HS-27A (cell line): ENCODE data around the gene HERC3.
"Not testable (repeated sequence)": the region's sequence is repeated elsewhere in the genome, so short reads cannot be mapped to it uniquely, and the experiment has no call there.

Experiments used
- DNase-seq: peaks from one replicate; pipeline ENCODE4 v3.0.0-alpha.2; 2012; ENCODE audit warnings: low read depth, missing footprints

The HERC3 gene

DNA sequence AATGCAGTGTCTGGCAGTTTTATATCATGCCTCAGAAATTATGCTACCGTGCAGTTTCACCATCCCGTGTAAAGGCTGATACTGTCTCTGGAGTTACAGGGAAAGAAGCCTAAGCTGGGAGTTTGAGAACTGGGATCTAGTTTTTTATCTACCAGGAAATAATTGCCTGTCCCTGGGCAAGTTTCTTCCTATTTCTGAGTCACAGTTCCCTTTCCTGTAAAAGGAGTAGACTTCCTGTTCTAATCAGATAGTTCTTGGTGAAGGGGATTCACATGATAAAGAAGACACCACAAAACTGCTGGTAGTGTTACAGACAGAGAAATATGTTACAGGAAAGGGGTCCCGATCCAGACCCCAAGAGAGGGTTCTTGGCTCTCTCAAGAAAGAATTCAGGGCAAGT, 17.1 kb downstream of the HERC3 start:
- no peak for DNase-seq

DNA sequence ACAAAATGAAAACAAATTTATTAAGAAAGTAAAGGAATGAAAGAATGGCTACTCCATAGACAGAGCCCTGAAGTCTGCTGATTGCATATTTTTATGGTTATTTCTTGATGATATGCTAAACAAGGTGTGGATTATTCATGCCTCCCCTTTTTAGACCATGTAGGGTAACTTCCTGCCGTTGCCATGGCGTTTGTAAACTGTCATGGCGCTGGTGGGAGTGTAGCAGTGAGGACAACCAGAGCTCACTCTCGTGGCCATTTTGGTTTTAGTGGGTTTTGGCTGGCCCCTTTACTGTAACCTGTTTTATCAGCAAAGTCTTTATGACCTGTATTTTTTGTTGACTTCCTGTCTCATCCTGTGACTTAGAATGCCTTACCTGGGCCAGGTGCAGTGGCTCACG, 17.5 kb downstream of the HERC3 start:
- not testable (repeated sequence) for DNase-seq

DNA sequence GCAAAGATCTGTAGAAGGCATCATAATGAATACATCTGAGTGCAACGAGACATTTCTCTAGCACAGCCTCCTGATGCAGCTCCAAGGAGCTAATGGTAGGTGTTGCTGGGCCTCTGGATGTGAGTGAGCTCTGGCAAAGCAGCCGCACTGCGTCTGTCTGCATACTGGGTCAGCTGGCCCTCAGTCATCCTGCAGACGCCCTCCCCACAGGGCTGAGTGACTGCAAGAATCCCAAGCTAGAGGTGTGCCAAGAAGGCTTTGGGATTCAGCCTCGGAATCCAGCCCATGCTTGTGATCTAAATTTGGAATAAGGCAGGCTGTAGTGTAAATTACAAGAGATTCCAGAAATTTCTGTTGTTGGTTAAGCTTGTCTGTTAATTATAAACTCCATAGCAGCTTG, 18.5 kb downstream of the HERC3 start:
- no peak for DNase-seq

DNA sequence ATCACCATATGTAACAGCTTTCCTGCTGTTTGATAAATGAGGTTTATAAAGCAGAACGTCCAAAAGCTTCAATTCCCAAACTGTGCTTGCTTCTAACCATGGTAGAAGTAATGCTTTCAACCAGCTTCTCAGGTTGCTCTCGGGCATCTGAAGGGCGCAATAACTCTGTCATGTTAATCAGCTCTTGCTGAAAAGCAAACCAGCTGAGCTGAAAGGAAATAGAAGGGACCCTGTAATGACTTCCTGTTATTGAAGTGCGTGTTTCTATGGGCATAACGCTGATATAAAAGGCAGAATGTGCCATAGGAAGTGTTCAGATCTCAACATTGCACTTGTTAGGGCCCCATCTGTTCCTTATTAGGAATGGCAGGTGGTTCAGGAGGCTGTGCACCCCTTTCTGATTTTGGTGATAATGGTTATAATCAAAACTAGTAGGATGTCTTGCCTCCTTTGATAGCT, 21.2 kb downstream of the HERC3 start:
- no peak for DNase-seq

DNA sequence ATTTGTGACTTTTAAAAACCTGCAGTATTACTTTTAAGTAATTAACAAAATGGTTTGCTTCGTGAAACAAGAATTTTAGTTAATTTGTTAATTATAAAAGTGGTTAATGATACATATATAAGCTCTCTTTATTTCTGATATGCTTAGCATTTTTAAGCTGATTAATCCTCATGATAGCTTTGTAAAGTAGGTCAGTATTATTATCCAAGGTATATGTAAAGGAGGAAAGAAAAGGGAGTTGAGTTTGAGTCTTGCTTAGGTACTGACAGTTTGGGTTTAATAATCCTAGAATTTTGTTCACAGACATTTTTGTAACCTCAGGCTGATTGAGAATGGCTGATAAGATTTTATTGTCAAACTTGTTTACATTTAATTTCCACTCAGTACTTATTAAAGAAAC, 21.8 kb downstream of the HERC3 start:
- DNase-seq, result no peak

DNA sequence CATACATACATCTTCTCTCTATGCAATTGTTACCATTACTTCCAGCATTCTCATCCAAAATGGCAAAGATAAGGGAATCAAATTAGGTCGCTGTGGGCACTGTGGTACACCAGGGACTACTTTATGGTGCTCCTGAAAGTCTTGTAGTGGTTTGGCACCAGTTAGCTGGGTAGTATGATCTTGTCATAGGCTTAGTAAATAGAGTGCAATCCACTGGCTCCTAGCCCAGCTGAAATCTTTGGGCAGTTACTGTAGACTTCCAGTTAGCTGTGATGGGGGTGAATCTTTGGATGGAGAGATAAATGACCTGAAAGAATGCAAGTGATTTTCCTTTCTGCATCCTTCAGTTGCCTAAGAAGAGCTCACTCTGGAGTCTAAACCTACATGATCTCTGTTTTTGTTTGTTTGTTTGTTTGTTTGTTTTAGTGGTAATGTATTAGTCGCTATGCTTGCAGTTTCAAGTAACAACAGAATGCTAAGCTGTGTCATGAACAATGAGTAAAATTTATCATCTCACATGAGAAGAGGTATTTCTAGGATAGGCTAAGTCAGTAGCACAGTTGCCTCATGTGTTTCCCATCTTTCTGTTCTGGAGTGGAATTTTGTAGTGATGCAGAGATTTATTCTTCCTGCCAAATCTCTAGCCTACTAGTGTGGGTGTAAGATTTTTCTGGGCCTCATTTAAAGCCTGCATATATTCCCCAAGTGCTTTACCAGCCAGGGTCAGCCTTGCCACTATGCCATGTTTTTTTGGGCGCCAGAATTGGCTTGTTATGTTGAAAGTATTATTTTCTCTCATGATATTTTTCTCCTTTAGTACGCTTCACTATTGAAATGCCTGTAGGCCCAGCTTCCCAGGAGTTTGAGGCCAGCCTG, 24.2 kb downstream of the HERC3 start:
- no peak for DNase-seq

DNA sequence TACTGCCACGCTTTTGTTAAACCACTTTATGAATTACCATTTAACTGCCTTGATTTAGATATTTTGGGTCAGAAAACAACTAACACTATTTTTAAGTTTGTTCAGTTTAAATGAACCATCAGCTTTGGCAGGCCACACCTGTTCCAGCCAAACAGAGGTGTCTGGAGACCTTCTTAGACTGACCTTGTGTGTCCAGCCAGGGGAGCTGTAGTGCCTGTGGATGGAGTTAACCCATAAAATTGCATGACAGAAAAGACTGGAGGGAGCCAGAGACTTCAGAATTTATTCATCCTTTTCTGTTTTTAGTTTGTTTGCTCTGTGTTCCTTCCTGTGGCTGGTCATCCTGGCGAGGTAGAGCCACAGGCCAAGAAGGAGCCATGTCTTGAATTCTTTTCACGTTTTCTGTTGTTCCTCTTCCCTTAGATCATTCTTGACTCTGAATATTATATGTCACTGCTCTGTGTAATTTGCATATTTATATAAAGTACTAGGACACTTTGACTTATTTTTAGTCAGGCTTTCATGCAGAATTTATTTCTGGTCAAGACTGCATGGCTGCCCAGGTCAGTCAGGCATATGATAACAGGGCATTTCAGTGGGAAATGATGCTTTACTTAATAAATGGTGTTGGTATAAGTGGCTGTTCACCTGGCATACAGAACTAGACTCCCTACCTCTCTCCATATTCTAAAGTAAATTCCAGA, 26.7 kb downstream of the HERC3 start:
- DNase-seq, result no peak

DNA sequence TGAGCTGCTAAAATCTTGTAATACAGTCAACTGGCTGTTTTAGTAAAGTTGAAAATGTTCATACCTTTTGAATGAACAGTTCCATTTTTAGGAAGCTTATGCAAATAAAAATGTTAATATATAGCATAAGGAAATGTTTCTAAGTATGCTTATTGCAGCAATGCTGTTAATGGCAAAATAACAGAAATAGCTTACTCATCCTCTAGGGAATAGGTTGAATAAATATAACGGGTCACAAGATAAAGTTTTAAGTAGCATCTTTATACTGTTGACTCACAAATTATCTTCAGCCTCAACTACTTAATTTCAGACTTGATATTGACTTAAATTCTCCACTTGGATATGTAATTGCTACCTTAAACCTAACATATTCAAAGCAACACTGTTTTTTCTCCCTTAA, 27.7 kb downstream of the HERC3 start:
- no peak for DNase-seq

DNA sequence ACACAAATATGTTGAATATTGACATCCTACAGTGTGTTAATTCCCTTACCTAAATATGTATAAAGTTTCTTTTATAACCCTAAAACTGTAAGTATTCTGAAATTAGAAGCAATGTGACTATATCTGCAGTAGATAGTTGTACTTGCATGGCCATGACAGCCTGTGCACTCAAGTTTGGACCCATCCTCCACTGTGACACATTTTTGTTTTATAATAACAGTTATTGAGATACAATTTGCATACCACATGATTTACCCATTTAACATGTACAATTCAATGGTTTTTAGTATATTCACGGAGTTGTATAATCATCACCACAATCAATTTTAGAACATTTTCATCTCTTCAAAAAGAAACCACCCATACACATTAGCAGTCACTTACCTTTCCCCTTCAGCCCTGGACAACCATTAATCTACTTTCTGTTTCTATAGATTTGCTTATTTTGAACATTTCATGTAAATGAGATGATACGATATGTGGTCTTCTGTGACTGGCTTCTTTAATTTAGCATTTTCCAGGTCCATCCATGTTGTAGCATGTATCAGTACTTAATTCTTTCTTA, 29.6 kb downstream of the HERC3 start:
- DNase-seq, result no peak

DNA sequence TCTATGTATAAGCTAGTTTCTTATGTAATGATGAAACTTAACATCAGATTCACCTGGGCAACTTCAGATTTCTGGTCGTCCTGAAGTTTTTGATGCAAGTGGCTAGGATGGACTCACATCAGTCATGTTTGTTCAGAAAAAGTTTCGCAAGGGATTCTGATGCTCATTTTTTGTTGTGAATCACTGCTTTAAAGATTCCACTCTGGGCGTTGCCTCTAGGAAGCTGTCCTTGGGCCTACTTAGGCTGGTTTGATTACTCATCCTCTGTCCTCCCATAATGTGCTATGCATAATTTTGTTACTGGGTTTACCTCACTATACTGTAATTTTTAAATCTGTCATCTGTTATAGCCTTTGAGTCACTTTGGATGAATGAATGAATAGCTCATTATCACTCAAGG, 30.8 kb downstream of the HERC3 start:
- peak; percentile 78 for DNase-seq

DNA sequence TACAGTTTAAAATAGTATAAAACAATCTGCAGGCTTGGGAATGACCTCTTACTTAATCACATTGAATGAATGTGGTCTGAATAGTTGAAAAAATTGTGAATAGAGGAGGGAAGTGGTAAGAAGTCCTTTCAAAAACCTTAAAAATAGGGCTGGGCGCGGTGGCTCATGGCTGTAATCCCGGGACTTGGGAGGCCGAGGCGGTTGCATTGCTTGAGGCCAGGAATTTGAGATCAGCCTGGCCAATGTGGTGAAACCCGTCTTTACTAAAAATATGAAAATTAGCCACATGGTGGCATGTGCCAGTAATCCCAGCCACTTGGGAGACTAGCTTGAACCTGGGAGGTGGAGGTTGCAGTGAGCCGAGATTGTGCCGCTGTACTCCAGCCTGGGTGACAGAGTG, 36.5 kb downstream of the HERC3 start:
- no peak for DNase-seq

DNA sequence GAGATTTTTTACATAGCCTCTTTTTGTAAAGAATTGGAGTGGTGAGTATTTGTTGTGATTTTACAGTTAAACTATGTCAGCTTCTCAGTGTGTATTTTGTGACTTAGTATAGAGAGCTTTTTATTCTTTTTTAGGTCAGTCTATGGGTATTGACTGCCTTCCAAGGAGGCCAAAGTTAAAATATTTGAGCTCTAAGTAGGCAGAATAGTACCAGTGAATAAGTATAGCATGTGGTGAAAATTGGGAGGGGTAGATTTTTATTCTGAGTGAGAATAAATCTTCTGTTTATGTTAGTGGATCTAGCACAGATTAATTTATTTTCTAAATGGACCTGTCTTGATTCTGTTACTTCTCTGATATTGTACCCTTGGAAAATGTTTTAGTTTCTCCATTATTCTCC, 37.5 kb downstream of the HERC3 start:
- no peak for DNase-seq

DNA sequence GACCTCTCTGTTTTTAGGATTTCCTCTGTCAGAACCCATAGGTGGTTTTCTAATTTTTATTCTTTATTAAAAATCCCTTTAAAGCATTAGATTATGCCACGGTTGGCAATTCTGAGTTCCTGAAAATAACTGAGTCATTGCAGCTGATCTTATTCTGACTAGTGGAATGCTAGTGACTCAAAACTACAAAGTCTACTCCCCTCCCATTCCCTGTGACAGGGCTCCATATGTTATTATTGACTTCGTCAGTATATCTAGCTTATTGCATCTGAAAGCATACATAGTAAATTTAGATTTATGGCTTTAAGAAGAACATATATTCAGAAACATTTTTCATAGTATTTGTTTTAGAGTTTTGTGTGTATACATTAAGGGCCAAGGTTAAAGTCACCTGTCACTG, 38.5 kb downstream of the HERC3 start:
- DNase-seq, result no peak

DNA sequence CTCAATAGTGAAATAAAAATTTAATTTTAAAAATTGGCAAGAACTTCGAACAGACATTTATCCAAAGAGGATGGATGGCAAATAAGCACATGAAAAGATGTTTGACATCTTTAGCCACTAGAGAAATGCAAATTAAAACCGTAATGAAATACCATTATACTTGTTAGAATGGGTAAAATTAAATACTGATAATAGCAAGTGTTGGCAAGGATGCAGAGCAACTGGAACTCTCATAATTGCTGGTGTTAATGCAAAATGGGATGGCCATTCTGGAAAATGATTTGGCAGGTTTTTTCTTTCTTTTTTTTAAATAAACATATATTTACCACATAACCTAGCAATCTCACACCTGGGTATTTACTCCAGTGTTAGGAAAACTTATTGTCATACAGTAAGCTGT, 51.7 kb downstream of the HERC3 start:
- DNase-seq, result no peak

DNA sequence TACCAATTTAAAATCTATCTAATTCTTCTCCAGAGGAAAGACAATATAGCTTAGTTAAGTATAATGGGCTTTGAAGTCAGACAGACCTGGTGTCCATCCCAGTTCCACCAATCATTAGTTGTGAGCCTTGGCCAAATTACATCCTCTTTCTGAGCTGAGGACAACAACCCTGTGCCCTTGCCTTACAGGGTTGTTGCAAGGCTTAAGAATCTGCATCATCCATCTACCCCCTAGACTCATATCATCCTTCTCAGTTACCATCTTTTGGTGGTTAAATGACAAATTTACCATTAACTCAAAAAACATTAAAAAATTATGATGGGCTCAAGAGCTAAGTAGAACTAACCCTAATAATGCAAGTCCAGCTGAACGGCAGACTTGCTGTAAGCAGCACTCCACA, 53.7 kb downstream of the HERC3 start:
- no peak for DNase-seq

DNA sequence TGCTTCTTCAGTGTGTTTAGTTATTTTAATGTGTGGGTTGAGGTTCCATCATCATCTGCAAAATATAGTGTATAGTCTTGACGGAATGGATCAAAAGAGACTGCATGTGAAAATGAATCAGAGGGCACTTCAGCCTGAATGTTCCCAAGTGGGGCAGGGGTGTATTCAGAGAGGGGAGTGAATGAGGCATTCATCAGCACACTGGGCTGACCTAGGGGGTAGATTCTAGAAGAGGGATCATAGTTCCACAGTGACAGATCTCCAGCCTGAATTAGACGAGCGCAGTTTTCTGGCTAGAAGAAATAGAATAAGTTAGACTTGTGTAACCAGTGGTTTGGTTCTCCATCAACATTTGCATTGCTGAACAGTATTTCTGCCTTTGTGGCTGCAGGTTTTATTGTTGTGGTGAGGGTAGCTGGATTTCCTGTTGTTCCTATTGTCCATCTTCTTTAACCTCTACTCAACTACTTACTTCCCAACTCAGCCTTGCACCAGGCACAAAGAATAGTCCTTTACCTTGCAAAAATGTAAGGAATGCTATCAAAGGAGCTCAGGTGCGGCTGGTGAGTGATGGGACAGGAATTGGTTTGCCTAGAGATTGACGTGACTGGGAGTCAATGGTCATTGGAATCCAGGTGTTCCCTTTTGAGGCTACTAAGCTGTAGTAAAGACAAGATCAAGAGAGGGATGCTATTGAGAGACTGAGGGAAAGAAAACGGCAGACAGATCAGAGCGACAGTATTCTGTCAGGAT, 54.4 kb downstream of the HERC3 start:
- DNase-seq, result no peak

DNA sequence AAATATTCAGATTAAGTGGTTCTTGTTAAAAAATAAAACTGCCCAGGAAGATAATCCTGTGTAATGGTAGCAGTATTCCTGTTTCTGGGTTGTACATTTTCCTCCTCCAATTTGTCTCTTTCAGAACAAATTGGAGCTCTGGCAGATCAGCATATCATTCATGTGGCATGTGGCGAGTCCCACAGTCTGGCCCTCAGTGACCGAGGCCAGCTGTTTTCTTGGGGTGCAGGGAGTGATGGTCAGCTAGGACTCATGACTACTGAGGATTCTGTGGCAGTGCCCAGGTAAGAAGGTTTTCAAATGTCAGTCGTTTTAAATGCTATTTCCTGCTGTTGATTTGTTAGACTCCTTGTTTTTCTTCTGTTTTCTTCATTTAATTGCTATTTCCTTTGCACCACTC, 57.4 kb downstream of the HERC3 start:
- no peak for DNase-seq

DNA sequence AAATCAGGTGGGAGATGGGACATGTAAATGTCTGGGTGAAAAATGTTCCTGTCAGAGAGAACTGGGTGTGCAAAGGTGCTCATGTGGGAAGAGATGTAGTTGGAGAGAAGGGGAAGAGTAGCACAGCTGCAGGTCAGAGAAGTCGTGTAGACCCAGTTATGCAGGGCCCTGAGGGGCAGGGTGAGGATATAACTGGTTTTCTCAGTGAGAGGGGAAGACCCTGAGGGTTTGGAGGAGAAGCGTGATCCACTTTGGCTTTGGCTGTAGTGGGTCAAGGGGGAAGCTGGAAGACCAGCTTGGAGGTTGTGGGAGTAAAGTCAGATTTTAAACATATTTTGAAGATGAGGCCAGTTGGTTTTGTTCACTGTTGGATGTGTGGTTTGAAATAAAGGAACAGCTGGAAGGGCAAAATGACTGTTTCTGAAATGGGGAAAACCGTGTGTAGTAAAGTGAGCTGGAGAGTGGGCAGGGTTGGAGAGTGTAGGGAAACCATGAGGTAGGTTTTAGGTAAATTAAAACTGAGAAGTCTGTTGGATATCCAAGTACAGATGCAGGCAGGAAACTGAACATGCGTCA, 61.2 kb downstream of the HERC3 start:
- DNase-seq, result no peak

DNA sequence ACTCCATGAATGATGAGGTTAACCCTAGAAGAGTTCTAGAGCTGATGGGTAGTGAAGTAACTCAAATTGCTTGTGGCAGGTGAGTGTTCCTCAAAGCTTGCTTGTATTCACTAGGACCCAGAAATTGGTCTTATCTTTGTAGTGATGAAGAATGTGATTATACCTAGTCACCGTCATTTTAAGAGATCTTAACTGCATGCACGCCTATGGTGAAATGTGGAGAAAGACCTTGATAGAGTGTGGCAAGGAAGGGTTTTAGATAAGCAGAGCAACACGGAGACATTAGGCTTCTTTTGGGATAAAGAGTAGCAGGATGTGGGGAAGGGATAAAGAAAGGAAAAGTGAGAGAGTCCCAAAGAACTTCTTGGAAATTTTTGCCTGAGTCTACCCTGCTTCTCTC, 62.9 kb downstream of the HERC3 start:
- DNase-seq, result no peak

DNA sequence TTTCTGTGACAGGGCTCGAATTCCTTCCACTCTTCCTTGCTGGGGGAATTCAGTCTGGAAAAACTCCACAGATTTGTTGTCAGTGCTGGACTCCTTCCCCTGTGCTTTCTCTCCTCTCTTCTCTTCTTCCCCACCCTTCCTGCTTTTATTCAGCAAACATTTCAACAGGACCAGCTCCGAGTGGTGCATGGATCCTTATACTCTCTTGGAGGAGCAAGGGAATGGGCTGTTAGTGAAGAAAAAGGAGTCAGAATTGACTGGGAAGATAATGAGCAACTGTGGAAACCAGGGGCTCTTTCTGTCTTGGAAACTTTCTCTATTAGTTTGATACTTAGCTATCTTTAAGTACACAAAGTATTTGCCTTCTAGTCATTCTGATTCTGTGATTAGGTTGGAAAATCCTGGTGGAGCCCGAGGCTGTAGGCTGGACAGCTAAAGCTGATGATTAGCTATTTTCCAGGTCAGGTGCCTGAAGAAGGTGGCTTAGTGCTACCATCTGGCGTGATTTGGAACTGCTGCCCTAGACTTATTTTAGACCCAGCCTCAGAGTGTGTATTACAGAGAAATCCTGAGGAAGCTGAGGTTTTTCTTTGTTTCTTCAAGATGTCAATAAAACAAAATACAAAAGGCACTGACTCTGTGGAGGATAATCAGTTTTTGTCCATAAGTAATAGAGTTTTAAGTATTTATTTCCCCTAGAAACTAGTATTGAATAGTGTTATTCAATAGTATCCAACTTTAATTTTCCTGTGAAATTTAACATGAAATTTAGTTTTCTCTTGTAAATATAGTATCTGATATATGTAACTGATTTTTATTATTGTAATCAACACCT, 67.0 kb downstream of the HERC3 start:
- no peak for DNase-seq

DNA sequence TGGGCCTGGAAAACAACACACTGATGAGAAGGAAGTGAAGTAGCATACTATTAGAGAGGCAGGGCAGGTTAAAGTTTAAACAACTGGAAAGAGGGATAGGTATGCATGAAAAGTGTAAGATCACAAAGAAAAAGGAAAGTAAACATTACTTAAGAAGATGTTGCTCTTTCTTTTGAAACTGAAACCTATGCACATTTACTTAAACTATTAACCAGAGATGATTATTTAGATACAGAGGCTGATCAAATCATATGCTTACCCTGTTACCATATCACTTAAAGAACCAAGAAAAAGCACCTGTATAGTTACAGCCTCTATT, 67.6 kb downstream of the HERC3 start:
- no peak for DNase-seq
